Activated B cell treated with CpG ODN at 0.5 μM for 24 hours (primary cell): Measurements from ENCODE around the gene NAT10. TPM values are rescaled to one million over a fixed set of nuclear protein-coding genes. Genes with fewer than 3 reads are reported as not detected.

Experiments used
- ATAC-seq: fragments of 200-7000 bp; cut with Tn5 transposase; one replicate; pipeline ENCODE4 v1.10.0; 2021; ENCODE audit warnings: low read depth, mild to moderate bottlenecking, moderate library complexity
- CTCF ChIA-PET: fragments of 350-600 bp; sonication (Branson Sonifier 250); formaldehyde crosslinking; loops from one replicate; lab custom pipeline; 2021; ENCODE audit warnings: antibody characterized with exemption; lab: Charles Lee
- POLR2A ChIA-PET: fragments of 350-600 bp; sonication (Branson Sonifier 250); formaldehyde crosslinking; loops from one replicate; lab custom pipeline; 2021; ENCODE audit warnings: antibody characterized with exemption; lab: Charles Lee
- DNase-seq: peaks from one replicate; pipeline ENCODE4 v3.0.0; 2022
- H3K27ac Mint-ChIP-seq: one replicate; pipeline ENCODE4 v1.8.0; 2020; ENCODE audit warnings: mixed read lengths
- H3K27me3 Mint-ChIP-seq: one replicate; pipeline ENCODE4 v1.8.0; 2021; ENCODE audit warnings: mixed read lengths
- H3K36me3 Mint-ChIP-seq: one replicate; pipeline ENCODE4 v1.8.0; 2021; ENCODE audit warnings: low read depth, mixed read lengths
- H3K4me1 Mint-ChIP-seq: one replicate; pipeline ENCODE4 v1.8.0; 2021; ENCODE audit warnings: mixed read lengths
- H3K4me3 Mint-ChIP-seq: one replicate; pipeline ENCODE4 v1.8.0; 2020; ENCODE audit warnings: mild to moderate bottlenecking, mixed read lengths
- H3K9me3 Mint-ChIP-seq: one replicate; pipeline ENCODE4 v1.8.0; 2020; ENCODE audit warnings: mixed read lengths
- CTCF ChIP-seq: fragments of 200-600 bp; IDR thresholded peaks from one replicate; pipeline ENCODE4 v1.8.0; 2022; ENCODE audit warnings: antibody characterized with exemption, mild to moderate bottlenecking
- intact Hi-C: fragments of 100-400 bp; cut with micrococcal nuclease; formaldehyde crosslinking; loops from one replicate; pipeline ENCODE4 v1.15.1; 2024
- total RNA-seq: library from RNA; stranded (reverse); gene quantifications from 2 replicates; pipeline ENCODE4 v1.2.3, GENCODE V29; 2022

The NAT10 gene
- total RNA-seq, result 107 and 120 TPM in 2 replicates

GRCh38 chr11:34105079-34105956 is at the start of gene NAT10:
Gene NAT10, plus strand, starts transcription at chr11:34105629. Its CDS starts 2,597 bp downstream, at chr11:34108226.
- peak; percentile 92 for ATAC-seq
- peaks cover 41% of the 10 kb centered on the region for H3K4me1 Mint-ChIP-seq
- H3K27me3 Mint-ChIP-seq, result peaks cover 2% of the 10 kb centered on the region
- peak within 1 kb of the TSS; percentile 97 for H3K4me3 Mint-ChIP-seq
- TF ChIP-seq CTCF, result no peak
- peaks cover 57% of the 10 kb centered on the region for H3K36me3 Mint-ChIP-seq
- H3K27ac Mint-ChIP-seq, result peak within 1 kb of the TSS; percentile 98
- ChIA-PET POLR2A (interaction anchor here (0.6 to 4.0 kb wide), 16 partner anchors 9 to 1034 kb away, joined by 3 to 95 read pairs (median 4); partner anchors contain the start of genes ABTB2, APIP, CAPRIN1 and FBXO3), CTCF (interaction anchor here (0.7 to 0.9 kb wide), 3 partner anchors 54 to 253 kb away, joined by 3 to 4 read pairs (median 4); partner anchors contain the start of genes ABTB2 and CAPRIN1)
- intact Hi-C loops, result loop anchor here (1.0 to 5.0 kb wide), 8 partner anchors 54 to 1523 kb away; partner anchors contain the start of genes ABTB2, APIP, CAPRIN1 and CAT
- no peaks in the 10 kb centered on the region for H3K9me3 Mint-ChIP-seq
- DNase-seq, result peak; percentile 91

- intact Hi-C loops, result no loop called here
- no peak for TF ChIP-seq CTCF
- ChIA-PET CTCF (no interaction called here), POLR2A (interaction anchor here (0.5 to 0.7 kb wide), 3 partner anchors 8 to 33 kb away, joined by 3 to 8 read pairs (median 3); no protein-coding TSS in a partner anchor)
- H3K9me3 Mint-ChIP-seq, result no peaks in the 10 kb centered on the region
- DNase-seq, result no peak
- peaks cover 41% of the 10 kb centered on the region for H3K36me3 Mint-ChIP-seq
- no peak for ATAC-seq
- no peak overlapping the region for H3K4me3 Mint-ChIP-seq
- H3K27me3 Mint-ChIP-seq, result no peaks in the 10 kb centered on the region
- H3K4me1 Mint-ChIP-seq, result peaks cover 67% of the 10 kb centered on the region
- H3K27ac Mint-ChIP-seq, result no peak overlapping the region
Measured at GRCh38 chr11:34056672-34057071, 48.8 kb upstream of the NAT10 start.

- DNase-seq (no peak), ATAC-seq (no peak)
- H3K27ac Mint-ChIP-seq, result no peak overlapping the region
- TF ChIP-seq CTCF, result no peak
- POLR2A ChIA-PET, result interaction anchor here (0.7 to 1.6 kb wide), 5 partner anchors 10 to 253 kb away, joined by 3 to 6 read pairs (median 4); partner anchors contain the start of gene CAPRIN1
- peaks cover 64% of the 10 kb centered on the region for H3K4me1 Mint-ChIP-seq
- H3K4me3 Mint-ChIP-seq, result no peak overlapping the region
- peaks cover 49% of the 10 kb centered on the region for H3K36me3 Mint-ChIP-seq
- H3K9me3 Mint-ChIP-seq, result no peaks in the 10 kb centered on the region
- intact Hi-C loops, result no loop called here
- H3K27me3 Mint-ChIP-seq, result no peaks in the 10 kb centered on the region
- CTCF ChIA-PET, result no interaction called here
Measured at GRCh38 chr11:34063061-34063795, 42.2 kb upstream of the NAT10 start.

- POLR2A ChIA-PET, result interaction anchor here (0.7 to 1.6 kb wide), 2 partner anchors 8 to 13 kb away, joined by 5 to 8 read pairs; partner anchors contain the start of gene CAPRIN1
Measured at GRCh38 chr11:34064291-34064690, 41.1 kb upstream of the NAT10 start.

More at GRCh38 chr11:34064291-34064690, 41.1 kb upstream of the NAT10 start:
- peaks cover 57% of the 10 kb centered on the region for H3K4me1 Mint-ChIP-seq
- peaks cover 39% of the 10 kb centered on the region for H3K36me3 Mint-ChIP-seq
- DNase-seq, result no peak
- H3K4me3 Mint-ChIP-seq, result no peak overlapping the region
- H3K27ac Mint-ChIP-seq, result no peak overlapping the region
- intact Hi-C loops, result no loop called here
- no peak for ATAC-seq
- CTCF ChIA-PET, result interaction anchor here (1.2 kb wide), 1 partner anchor 12 kb away, joined by 3 read pairs; no protein-coding TSS in a partner anchor
- H3K27me3 Mint-ChIP-seq, result no peaks in the 10 kb centered on the region
- H3K9me3 Mint-ChIP-seq, result no peaks in the 10 kb centered on the region
- no peak for TF ChIP-seq CTCF
